ENCODE measurements around the gene COL25A1.

The COL25A1 gene

GRCh38 chr4:108794136-108794535, 508.3 kb downstream of the COL25A1 start:
- DNase-seq = no peak

- no peak for DNase-seq
Measured at GRCh38 chr4:108793415-108793814, 509.0 kb downstream of the COL25A1 start.

DNA sequence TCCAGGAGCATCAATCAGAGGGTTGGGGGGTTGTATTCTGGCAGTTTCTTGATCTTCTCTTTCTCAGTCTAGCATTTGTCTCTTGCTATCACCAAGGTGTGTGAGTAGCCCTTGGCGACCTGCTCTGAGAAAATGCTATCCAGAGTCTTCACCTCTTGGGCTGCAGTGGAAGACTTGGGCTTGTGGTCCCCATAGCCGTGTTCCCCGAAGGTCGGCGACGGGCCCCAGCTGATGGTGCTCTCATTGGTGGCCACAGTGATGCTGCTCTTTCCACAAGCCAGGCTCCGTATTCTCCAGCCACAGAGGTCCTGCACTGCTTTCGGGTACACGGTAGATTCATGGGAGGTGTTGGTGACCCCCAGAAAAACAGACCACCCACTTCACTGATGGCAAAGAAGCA, 513.7 kb downstream of the COL25A1 start:
- no peak for DNase-seq

DNA sequence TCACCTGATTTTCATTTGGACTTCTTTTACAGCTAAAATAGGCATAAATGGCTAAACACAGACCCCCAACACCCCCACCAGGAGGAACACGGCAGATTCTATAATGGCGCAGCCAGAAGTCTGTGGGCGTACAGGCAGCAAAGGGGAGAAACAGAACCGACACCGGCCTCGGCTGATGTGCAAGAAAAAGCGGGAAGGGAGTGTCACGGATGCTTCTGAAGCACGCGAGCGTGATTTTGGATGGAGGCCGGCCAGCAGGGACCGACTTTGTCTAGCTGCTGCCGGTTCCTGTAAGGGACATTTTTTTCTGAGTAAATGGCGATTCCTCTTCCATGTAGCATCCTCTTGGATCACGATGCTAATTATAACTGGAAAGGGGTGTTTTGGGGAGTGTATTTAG, 514.7 kb downstream of the COL25A1 start:
- no peak for DNase-seq

- DNase-seq = no peak
Measured at GRCh38 chr4:108787106-108787505, 515.4 kb downstream of the COL25A1 start.

DNA sequence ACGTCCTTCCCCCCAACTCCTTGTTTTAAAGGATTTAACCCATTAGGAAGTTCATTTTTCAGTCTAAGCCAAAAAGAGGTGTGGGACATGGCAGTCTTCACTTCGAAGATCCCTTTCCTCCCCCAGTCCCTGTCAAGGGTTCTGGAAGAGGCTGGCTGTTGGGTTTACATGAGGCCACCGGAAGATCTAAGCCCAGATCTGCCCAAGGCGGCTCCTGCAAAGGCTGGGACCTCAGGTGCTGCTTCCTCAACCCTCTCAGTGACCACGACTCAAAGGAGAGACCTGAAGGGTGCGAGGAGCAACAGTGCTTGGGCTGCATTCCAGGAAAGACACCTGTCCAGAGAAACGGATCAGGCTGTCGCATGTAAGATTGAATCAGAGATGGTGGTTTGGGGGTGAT, 516.1 kb downstream of the COL25A1 start:
- no peak for DNase-seq

DNA sequence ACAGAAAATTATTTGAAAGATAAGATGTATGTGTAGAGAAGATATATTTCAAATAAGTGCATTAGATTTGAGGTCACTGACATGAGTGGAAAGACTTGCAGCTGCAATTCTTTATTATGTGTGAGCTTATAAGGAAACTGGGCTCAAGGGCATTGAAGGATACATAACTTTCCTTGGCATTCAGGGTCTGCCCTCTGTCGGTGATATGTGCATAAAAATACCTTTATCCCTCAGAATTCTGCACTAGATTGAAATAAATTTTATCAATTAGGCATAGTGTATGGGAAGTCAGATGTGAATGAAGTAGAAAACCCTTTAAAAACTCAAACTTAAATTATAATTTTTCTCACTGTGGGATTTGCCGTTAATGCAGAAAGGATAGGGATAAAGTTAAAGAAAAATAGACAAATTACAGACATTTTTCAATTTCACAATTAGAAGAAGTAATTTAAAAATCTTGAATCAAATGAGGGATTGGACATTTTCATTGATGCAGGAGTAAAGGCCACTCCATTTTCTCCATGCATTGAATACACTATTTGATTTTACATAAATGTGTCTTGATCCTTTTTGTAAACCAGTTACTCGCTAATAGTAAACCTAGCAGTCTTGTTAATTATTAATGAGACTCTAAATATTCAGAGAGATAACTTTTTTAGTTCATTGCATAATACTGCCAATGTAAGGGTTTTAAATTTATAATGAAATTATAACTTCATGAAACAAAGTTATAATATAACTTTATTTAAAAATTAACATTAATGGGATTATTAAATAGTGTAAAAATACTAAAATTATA, 518.6 kb downstream of the COL25A1 start:
- DNase-seq = no peak

- no peak for DNase-seq
Measured at GRCh38 chr4:108779958-108780357, 522.5 kb downstream of the COL25A1 start.

GRCh38 chr4:108777388-108777787, 525.1 kb downstream of the COL25A1 start:
- DNase-seq = no peak

DNA sequence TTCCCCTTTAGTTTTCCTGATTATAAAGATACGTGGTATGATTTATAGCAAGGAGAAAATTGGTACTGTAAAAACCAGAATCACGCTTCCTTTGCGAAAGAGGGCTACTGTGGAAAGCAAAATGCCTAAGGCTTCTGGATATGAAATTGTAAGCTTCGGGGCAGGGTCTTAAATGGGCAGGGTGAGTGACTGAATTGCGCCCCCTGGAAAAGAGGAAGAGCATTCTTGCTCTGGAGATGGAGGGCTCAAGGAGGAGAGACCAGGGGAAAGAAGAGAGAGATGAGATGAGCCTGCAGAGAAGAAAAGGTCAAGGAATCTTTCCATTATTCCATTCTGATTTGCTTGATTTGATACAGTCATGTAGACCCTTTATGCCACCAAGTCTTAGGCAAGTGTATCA, 526.5 kb downstream of the COL25A1 start:
- no peak for DNase-seq

- DNase-seq = no peak
Measured at GRCh38 chr4:108774809-108775530, 527.5 kb downstream of the COL25A1 start.

GRCh38 chr4:108772402-108772801, 530.1 kb downstream of the COL25A1 start:
- DNase-seq = no peak

GRCh38 chr4:108766058-108766457, 536.4 kb downstream of the COL25A1 start:
- DNase-seq = no peak

DNA sequence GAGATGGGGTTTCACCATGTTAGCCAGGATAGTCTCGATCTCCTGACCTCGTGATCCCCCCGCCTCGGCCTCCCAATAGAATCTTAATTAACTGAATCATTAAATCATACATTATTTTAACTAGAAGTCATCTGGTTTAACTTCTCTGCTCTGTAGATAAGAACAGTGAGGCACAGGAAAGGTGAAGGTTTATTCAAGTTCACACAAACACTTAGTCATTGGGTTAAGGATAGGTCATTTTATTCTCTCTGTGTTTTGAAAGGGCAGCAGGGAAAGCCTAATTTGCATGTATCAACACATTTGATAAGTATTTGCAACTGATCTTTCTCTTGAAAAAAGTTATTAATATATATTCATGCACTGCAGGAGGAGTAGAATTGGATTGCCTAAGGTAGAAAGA, 538.5 kb downstream of the COL25A1 start:
- DNase-seq = no peak

- DNase-seq = no peak
Measured at GRCh38 chr4:108763226-108763593, 539.2 kb downstream of the COL25A1 start.

DNA sequence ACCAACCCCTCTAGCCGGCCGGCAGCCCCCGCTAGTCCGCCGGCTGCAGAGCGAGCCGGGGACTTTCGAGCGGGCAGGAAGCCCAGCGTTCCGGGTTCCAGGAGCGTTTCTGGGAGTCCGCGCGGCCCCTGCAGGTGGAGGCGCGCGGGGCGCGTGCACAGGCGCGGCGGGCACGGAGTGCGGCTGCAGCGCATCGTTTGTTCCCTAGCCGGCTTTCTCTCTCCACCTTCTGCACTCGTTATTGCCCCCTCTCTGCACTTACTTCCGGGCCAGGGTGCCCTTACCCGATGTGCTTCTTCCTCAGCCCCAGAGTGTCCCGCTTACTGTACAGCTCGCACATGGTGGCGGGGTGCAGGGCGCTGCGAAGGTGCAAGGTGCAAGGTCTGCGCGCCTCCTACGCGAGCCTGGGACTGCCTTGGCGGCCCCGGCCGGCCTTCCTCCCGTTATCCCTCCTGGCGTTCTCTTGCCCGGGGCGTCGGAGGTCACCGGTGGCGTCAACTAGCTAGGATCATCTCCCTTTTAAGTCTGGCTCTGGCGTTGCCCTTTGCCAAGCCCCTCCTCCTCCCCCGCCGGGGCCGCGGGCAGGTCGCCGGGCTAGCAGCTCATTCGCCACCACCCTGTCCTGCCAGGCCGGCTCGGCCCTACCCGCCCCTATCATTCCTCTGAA, 539.8 kb downstream of the COL25A1 start, which contains the start of gene ETNPPL:
TSS of gene ETNPPL (minus strand) at position 495 of the 667 bp plus-strand sequence. CDS start at position 340, 155 bp downstream.
- peak; percentile 38 for DNase-seq
